Stimulated activated naive CD8-positive, alpha-beta T cell treated with anti-CD3 and anti-CD28 coated beads, Interleukin-15, Interleukin-2, amounts not matched to agents 100 ng/mL and 50 ng/mL, for 24 hours (primary cell): ENCODE measurements around the gene LTBR.
A peak's percentile ranks its signal among the peaks of the same experiment; 100 is the strongest.

ENCODE experiments used
- H3K27ac Mint-ChIP-seq: one replicate; pipeline ENCODE4 v1.8.0; 2021; ENCODE audit warnings: mild to moderate bottlenecking, mixed read lengths
- H3K27me3 Mint-ChIP-seq: one replicate; pipeline ENCODE4 v1.8.0; 2021; ENCODE audit warnings: mixed read lengths
- H3K36me3 Mint-ChIP-seq: one replicate; pipeline ENCODE4 v1.8.0; 2021; ENCODE audit warnings: low read depth, mixed read lengths
- H3K4me1 Mint-ChIP-seq: one replicate; pipeline ENCODE4 v1.8.0; 2021; ENCODE audit warnings: low read depth, mixed read lengths
- H3K4me3 Mint-ChIP-seq: one replicate; pipeline ENCODE4 v1.8.0; 2021; ENCODE audit warnings: mild to moderate bottlenecking, mixed read lengths
- H3K9me3 Mint-ChIP-seq: one replicate; pipeline ENCODE4 v1.8.0; 2021; ENCODE audit warnings: mixed read lengths

Gene LTBR

DNA sequence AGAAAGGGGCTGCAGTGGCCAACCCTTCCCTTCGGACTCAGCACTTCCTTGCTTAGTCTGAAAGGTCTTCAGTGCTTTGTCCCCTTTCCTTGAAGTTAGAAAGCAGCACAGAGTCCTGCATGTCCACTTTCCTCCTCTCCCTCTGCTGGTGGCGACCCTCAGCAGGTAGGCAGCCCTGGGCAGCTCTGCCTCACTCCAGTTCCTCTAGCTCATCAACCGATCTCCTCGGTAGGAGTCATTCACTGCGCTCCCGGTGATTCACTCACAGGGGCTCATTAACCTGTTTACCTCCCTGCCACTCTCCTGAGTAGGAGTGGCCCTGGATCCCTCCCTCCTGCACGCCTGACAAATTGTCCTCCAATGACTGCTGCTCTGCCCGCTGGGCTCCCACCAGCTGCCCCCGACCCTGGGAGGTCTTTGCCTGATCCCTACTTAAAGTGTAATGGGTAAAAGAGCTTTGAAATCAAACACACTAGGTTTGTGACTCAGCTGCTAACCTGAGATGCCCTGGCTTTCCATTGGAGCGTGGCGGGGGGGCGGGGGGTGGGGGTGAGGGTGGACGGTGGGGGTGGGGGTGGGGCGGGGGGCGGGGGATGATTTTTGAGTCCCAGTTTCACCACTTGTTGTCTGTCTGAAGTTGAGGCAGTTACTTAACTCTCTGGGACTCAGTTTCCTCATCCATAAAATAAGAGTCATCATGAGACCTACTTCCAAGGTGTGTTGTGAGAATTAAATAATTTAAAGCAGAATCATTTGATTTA, 12.8 kb upstream of the LTBR start:
- H3K27me3 Mint-ChIP-seq, result peaks cover 3% of the 10 kb centered on the region
- H3K9me3 Mint-ChIP-seq, result no peaks in the 10 kb centered on the region
- H3K27ac Mint-ChIP-seq, result peak overlapping the region; percentile 36
- no peaks in the 10 kb centered on the region for H3K36me3 Mint-ChIP-seq
- peaks cover 45% of the 10 kb centered on the region for H3K4me1 Mint-ChIP-seq
- H3K4me3 Mint-ChIP-seq, result no peak overlapping the region

DNA sequence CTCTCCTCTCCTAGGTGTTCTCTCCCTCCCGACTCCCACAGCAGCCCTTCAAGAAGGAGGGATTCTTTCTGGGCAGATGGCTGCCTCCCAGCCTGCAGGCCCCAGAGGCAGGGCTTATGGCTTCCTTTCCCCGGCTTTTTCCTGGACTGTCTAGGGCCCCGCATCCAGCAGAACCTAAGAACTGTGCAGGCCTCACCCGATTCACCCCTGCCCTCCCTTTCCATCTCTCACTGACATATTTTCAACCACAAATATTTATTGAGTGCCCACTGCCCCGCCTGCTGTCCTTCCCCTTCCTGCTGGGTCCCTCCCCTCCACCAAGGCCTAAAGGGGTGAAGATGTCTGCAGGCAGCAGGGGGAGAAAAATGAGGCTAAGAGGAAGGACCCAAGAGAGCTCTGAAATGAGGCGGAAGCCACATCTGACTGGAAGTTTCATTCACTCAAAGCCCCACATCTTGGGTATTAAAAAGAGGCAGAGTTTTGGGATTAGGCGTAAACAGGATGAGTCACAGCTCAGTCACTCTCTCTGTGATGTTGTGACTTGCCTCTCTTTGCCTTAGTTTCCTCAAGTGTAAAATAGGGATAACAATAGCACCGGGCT, 11.5 kb upstream of the LTBR start:
- H3K4me1 Mint-ChIP-seq, result peaks cover 50% of the 10 kb centered on the region
- H3K4me3 Mint-ChIP-seq, result no peak overlapping the region
- no peaks in the 10 kb centered on the region for H3K9me3 Mint-ChIP-seq
- H3K36me3 Mint-ChIP-seq, result no peaks in the 10 kb centered on the region
- H3K27ac Mint-ChIP-seq, result peak overlapping the region; percentile 59
- peaks cover 3% of the 10 kb centered on the region for H3K27me3 Mint-ChIP-seq

DNA sequence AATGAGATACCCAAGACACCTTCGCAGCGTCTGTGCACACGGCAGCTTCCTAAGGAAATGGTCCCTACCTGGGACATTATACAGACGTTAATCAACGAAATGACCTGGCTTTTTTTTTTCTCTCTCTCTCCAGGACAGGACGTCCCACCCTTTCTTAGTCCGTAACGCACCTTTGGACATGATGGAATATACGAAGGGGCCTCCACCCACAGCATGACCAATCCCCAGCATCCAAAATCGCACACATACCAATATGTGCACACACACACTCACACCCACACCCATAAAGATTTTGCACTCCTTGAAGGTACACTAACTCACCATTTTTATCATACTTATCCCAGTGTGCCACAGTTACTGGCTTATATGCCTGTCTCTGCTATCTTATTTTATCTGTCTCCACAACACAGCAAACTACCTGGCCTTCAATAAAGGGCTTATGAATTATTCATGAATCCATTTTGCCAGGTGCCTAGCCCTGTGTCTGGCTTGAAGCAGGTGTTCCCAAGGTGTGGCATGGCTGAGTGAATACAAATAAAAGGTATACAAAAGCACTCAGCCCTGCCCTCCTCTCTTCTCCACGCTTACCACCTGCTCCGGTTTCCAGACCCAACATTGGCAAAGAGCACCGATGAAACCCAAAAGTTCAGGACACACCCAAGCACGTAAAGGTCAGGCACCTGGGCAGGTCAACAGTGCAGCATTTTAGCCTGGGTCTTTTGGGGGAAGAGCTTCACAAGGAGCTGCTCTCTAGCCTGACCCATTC, 10.8 kb upstream of the LTBR start:
- H3K4me1 Mint-ChIP-seq, result peaks cover 44% of the 10 kb centered on the region
- peaks cover 3% of the 10 kb centered on the region for H3K27me3 Mint-ChIP-seq

DNA sequence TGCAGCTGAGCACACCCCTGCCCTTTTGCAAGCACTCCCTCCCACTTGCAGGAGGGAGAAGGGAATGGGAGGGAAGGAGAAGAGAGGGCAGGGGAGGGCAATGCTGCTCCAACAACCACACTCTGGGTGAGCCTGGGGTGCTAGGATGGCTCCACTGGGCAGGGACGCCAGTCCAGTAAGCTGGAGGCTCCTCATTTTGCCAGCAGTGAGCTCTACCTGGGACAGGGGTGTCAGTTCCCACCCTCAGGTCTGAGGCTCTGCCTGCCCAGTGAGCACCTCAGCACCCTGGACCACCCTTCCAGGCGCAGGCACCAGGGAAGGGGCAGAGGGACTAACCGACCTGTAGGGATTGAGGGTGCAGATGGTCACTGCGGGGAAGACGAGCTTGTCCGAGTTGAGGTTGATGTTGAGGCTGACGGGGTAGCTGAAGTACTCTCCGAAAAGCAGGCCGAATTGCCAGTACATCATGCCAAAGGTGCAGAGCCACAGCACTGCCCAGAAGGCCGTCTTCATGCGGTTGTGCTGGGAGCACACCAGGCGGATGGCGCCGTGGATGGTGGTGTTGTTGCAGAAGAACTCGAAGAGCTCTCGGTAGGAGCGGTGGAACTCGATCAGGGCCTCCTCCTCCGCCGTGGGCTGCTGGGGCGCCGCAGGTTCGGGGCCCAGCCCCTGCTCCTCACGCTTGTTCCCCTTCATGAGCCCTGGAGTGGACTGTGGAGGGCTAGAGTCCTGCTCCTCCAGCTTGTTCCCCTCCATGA, 9.8 kb upstream of the LTBR start:
- no peaks in the 10 kb centered on the region for H3K9me3 Mint-ChIP-seq
- peaks cover 3% of the 10 kb centered on the region for H3K27me3 Mint-ChIP-seq
- H3K36me3 Mint-ChIP-seq, result no peaks in the 10 kb centered on the region
- no peak overlapping the region for H3K27ac Mint-ChIP-seq
- H3K4me1 Mint-ChIP-seq, result peaks cover 35% of the 10 kb centered on the region
- H3K4me3 Mint-ChIP-seq, result no peak overlapping the region

More for the DNA sequence above, 10.8 kb upstream of the LTBR start:
- H3K4me3 Mint-ChIP-seq, result no peak overlapping the region
- H3K36me3 Mint-ChIP-seq, result no peaks in the 10 kb centered on the region
- no peak overlapping the region for H3K27ac Mint-ChIP-seq
- no peaks in the 10 kb centered on the region for H3K9me3 Mint-ChIP-seq

DNA sequence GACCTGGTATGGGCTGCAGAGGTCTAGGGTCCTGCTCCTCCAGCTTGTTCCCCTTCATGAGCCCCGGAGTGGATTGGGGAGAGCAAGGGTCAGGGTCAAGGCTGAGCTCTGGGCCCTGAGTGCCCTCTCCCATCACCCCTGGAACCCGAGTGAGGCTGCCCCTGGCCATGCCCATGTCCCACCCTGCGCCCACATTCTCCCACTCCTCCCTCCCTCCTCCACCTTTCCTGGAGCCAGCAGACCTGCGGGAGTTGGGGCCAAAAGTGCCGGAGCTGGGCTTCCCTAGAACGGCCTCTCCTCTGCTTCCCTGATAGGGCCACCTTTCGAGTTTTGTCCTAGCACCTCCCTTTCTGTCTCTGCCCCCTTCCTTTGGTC, 9.2 kb upstream of the LTBR start:
- Mint-ChIP-seq H3K27me3 (peaks cover 3% of the 10 kb centered on the region), H3K9me3 (no peaks in the 10 kb centered on the region), H3K36me3 (no peaks in the 10 kb centered on the region), H3K4me1 (peaks cover 35% of the 10 kb centered on the region), H3K4me3 (no peak overlapping the region), H3K27ac (no peak overlapping the region)

DNA sequence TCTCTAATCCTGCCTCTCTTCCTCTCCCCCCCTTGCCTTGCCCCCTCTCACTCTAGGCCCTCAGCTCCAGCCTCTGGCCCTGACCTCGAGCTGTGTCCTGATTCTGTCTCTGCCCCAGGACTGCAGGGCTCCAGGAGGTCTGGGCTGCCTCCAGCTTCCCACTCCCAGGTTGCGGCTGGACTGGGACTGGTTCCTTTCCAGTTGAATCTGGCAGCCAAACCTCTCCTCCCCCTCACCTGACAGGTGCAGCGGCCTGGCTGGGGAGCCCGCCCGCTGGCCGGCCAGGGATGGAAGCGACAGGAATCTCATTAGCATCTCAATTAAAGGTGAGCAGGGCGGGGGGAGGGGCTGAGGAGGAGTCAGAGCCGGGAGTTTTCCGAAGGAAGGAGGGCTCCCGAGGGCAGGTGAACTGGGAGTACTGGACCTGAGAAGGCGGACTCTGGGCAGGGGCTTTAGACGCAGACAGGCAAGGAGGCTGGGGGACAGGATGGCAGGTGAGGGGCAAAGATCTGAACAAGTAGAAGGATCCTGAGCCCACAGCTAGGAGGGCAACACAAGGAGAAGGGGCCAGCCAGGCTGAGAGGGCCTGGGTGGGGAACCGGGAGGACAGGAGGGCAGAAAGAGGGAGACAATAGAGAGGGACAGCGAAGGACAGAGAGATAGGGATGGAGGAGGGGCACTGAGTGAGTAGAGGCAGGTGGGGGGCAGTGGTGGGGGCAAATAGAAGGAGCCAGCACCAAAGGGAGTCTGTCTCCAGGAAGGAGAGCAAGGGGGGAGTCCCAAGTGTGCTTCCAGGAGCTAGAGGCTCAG, 8.5 kb upstream of the LTBR start, which contains the start of gene SCNN1A:
SCNN1A (minus strand) TSS at position 295 of the 810 bp plus-strand sequence. CDS start 780 bp downstream, outside the sequence.
- H3K4me1 Mint-ChIP-seq, result peaks cover 35% of the 10 kb centered on the region
- no peaks in the 10 kb centered on the region for H3K36me3 Mint-ChIP-seq
- peaks cover 3% of the 10 kb centered on the region for H3K27me3 Mint-ChIP-seq
- no peaks in the 10 kb centered on the region for H3K9me3 Mint-ChIP-seq
- peak within 1 kb of the TSS; percentile 52 for H3K4me3 Mint-ChIP-seq
- H3K27ac Mint-ChIP-seq, result peak within 1 kb of the TSS; percentile 82

DNA sequence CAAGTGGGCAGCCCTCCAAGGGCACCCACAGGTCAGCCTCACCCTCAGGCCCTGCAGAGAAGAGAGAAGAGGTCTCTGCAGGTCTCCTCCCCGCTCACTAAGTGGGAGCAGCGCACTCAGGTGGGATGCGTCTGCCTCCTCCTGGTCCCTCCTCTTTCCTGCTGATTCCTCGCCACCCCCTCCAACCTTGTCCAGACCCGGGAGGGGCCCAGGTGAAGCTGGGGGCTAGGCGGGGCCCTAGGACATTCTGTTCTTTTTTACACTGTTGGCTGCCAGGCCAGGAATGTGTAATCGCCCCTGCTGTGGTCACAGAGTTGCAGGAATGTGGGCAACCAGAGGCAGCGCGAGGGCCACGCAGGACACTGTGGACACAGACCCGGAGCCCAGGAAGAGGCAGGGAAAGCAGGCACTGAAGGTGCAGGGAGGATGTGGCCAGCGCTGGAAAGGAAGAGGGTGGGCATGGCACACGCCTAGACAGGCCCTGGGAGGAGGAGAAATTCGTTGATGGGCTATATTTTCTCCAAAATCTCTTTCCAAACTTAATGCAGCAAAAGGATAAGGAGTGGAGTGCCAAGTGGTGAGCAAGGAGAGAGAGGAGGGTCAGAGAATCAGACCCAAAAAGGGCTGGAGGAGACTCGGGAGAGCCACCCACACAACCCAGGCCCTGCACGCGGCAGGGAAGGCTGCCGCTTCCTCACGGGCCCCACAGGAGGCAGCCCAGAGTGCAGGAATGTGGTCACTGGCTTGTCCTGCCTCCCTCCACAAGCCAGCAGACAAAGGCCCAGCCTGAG, 7.7 kb upstream of the LTBR start:
- H3K27ac Mint-ChIP-seq, result peak overlapping the region; percentile 82
- H3K9me3 Mint-ChIP-seq, result no peaks in the 10 kb centered on the region

DNA sequence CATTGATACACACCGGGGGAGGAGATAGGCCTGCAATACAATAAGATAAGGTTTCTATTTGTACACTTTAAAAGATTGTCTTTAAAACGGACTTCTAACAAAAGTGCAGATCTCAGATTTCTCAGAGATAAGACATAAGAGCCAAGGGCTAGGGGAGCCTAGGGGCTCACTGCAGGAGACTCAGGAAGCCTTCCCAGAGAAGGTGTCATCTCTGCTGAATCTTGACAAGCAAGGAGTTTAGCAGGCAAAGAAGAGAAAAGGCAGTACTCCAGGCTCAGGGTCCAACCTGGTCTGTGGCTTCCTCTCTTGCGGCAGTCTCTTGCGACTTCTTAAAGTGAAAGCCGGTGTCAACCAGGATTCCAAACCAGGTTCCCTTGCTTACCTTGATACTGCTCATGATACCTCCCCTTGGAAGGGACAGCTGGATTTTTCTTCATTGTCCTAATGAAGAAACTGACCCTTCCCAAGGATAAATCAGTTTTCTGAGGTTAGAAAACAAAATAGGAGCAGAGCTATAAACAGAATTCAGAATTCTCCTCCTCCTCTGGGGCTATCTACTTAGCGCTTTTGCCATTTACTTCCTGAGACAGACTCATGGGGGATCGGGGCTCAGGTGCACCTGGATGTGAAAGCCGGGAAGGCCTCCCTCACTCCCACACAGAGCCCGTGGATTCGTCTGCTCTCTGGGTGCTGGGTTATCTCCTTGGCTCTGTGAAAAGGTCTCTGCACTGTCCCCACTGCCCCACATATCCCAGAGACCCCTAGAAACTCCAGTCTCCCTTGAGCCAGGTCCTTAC, 6.9 kb upstream of the LTBR start:
- no peak overlapping the region for H3K4me3 Mint-ChIP-seq
- H3K9me3 Mint-ChIP-seq, result no peaks in the 10 kb centered on the region
- H3K4me1 Mint-ChIP-seq, result peaks cover 29% of the 10 kb centered on the region
- H3K27me3 Mint-ChIP-seq, result peaks cover 16% of the 10 kb centered on the region
- peak overlapping the region; percentile 82 for H3K27ac Mint-ChIP-seq
- no peaks in the 10 kb centered on the region for H3K36me3 Mint-ChIP-seq

More for the DNA sequence above, 7.7 kb upstream of the LTBR start:
- H3K36me3 Mint-ChIP-seq, result no peaks in the 10 kb centered on the region
- peak overlapping the region; percentile 52 for H3K4me3 Mint-ChIP-seq
- H3K4me1 Mint-ChIP-seq, result peaks cover 30% of the 10 kb centered on the region
- H3K27me3 Mint-ChIP-seq, result peaks cover 9% of the 10 kb centered on the region

DNA sequence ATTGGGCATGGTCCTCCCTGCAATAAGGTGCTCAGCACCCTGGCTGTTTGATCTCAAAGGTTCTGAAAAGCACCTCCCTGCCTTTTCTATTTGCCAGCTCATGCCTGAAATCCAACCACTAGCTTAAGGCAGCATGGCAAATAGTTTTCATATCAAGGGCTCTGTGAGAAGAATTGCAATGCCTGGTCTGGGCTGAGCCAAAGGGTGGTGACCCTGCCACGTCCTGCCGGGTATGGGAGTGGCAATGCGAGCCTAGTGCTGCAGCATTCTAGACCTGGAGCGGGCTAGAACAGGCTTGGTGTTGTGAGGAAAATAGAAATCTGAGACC, 6.3 kb upstream of the LTBR start:
- H3K27ac Mint-ChIP-seq, result no peak overlapping the region
- H3K4me3 Mint-ChIP-seq, result no peak overlapping the region
- H3K36me3 Mint-ChIP-seq, result no peaks in the 10 kb centered on the region
- H3K27me3 Mint-ChIP-seq, result peaks cover 19% of the 10 kb centered on the region
- no peaks in the 10 kb centered on the region for H3K9me3 Mint-ChIP-seq
- H3K4me1 Mint-ChIP-seq, result peaks cover 23% of the 10 kb centered on the region

DNA sequence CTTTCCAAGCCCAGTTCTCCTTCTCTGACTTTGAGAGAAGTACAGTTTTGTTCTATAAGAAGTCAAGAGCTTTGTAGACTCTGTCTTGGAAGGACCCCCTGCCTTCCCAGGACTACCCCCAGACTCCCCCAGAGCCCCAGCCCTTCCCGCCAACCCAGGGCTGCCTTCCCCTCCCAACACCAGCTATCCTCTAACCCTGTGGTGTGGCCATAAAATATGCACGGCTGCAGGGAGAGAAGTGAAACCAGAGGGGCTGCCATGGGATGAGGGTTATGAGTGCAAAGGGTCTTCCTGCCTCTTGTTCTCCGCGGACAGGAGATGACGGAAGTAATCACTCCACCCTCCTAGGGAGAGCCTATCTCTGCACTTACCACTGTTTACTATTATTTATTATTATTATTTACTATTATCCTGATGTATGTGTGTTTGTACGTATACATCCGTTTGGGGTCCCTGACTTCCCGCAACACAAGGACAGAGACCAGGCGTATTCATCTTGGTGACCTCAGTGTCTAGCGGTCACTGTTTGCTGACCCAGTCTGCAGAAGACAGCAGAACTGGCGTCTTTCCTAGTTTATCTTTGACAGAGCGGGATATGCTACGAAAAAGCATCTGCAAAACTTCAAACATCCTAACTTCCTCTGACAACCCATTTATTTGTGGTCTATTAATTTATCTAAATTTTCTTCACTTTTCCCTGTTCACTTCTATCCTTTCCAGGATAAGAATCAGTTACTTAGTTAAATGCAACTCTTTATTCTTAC, 5.1 kb upstream of the LTBR start:
- Mint-ChIP-seq H3K9me3 (no peaks in the 10 kb centered on the region), H3K4me1 (peaks cover 22% of the 10 kb centered on the region), H3K27ac (no peak overlapping the region), H3K36me3 (no peaks in the 10 kb centered on the region), H3K4me3 (no peak overlapping the region), H3K27me3 (peaks cover 21% of the 10 kb centered on the region)

DNA sequence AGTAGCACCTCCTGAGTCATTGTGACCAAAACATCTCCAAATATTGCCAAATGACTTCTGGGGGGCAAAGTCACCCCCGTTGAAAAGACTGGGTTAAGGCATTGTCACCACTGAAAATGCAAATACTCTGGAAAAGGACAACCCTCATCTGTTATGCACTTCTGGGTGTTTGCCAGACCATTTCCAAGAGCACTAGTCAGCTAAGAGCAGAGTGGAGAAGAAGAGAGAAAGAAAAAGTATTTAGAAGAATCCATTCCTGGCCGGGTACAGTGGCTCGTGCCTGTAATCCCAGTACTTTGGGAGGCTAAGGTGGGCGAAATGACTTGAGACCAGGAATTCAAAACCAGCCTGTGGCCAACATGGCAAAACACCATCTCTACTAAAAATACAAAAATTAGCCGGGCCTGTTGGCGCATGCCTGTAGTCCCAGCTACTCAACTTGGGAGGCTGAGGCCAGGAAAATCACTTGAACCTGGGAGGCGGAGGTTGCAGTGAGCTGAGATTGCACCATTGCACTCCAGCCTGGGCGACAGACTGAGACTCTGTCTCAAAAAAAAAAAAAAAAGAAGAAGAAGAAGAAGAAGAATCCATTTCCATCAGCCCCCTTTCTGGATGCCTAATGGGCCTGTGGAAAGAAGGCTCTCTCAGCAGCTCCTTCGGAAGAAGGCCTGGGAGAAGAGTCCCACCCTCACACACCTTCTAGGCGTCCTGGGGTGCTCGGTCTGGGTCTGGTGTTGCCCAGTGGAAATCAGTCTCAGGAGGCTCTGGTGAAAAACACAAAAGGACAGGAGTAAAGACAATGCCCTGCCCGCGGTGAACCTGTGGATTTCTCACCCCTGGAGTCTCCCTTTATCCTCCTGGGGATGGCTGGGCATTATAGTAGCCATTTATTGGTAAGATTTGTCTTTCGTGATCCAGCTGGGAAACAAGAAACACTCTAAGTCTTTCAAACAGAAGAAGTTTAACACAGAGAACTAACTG, 3.5 kb upstream of the LTBR start:
- peaks cover 22% of the 10 kb centered on the region for H3K4me1 Mint-ChIP-seq
- peaks cover 24% of the 10 kb centered on the region for H3K27me3 Mint-ChIP-seq
- H3K36me3 Mint-ChIP-seq, result no peaks in the 10 kb centered on the region
- no peak overlapping the region for H3K4me3 Mint-ChIP-seq
- H3K9me3 Mint-ChIP-seq, result no peaks in the 10 kb centered on the region
- no peak overlapping the region for H3K27ac Mint-ChIP-seq
